ENCODE results near the gene ISM1.

DNA sequence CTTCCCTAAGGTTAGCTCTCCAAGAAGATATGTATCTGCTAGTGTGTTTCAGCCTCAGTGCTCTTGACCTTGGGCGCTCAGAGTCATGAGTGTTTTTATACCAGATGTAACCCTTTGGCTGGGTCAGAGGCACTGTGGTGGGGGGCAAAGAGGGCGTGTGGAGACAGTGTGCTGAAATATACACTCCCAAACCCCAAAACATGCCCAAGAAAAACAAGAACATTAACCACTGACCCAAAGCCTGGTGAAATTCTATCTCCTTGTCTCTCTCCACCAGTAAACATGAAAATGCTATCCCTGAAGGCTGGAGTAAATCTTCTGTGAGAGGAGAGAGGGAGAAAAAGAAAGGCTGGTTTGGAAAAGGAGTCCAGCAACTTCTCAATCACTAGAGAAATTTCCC, 47.9 kb downstream of the ISM1 start:
- TF ChIP-seq ZNF274 (IDR thresholded peaks at IDR 0.05; ENCODE audit: low read depth, low read length) (no peak), YY1 (IDR thresholded peaks at IDR 0.05; ENCODE audit: insufficient read depth, insufficient read length) (no peak)
